Upper lobe of left lung (tissue), 6 donors: ENCODE results near the gene KDM8. TPM values are rescaled to one million over a fixed set of nuclear protein-coding genes. Genes with fewer than 3 reads are reported as not detected.

Experiments used
- ATAC-seq, 2 donors: fragments of 200-7000 bp; cut with Tn5 transposase; one replicate each; pipeline ENCODE4 v1.9.1; 2022; ENCODE audit warnings: mild to moderate bottlenecking in 2 of 2, moderate library complexity in 2 of 2; ENCODE audit not compliant: low FRiP score in 2 of 2
- DNase-seq, 2 donors: peaks; one replicate each; pipeline ENCODE4 v3.0.0-alpha.2; 2019 to 2020
- H3K27ac ChIP-seq, 4 donors: fragments of 200-600 bp; sonication (generic); one replicate each; pipeline ENCODE4 v1.5.1; 2016 to 2019
- H3K27me3 ChIP-seq, 4 donors: fragments of 200-600 bp; sonication (generic); one replicate each; pipeline ENCODE4 v1.5.1; 2017 to 2019
- H3K36me3 ChIP-seq, 4 donors: fragments of 200-600 bp; sonication (generic); one replicate each; pipeline ENCODE4 v1.5.1; 2016 to 2019
- H3K4me1 ChIP-seq, 4 donors: fragments of 200-600 bp; sonication (generic); one replicate each; pipeline ENCODE4 v1.5.1; 2018 to 2019
- H3K4me3 ChIP-seq, 4 donors: fragments of 200-600 bp; sonication (generic); one replicate each; pipeline ENCODE4 v1.5.1; 2017 to 2019; ENCODE audit warnings: mild to moderate bottlenecking in 2 of 4, moderate library complexity in 1 of 4
- H3K9me3 ChIP-seq, 4 donors: fragments of 200-600 bp; sonication (generic); one replicate each; pipeline ENCODE4 v1.5.1; 2018 to 2019
- CTCF ChIP-seq, 6 experiments: fragments of 450-650 bp in 4 of 6; fragments of 200-600 bp in 2 of 6; sonication (generic) in 2 of 6; IDR thresholded peaks; one replicate each; pipeline ENCODE4 v1.5.1; 2016 to 2019; ENCODE audit warnings: antibody characterized with exemption in 6 of 6
- EP300 ChIP-seq, 4 donors: sonication (generic); formaldehyde crosslinking; IDR thresholded peaks; one replicate each; pipeline ENCODE4 v1.5.1; 2017; ENCODE audit warnings: antibody characterized with exemption in 4 of 4, control low read depth in 2 of 4
- POLR2A ChIP-seq, 4 donors: fragments of 450-650 bp; IDR thresholded peaks; one replicate each; pipeline ENCODE4 v1.5.1; 2016 to 2017; ENCODE audit warnings: antibody characterized with exemption in 4 of 4, mild to moderate bottlenecking in 2 of 4
- POLR2AphosphoS5 ChIP-seq, 2 donors: sonication (generic); formaldehyde crosslinking; IDR thresholded peaks; one replicate each; pipeline ENCODE4 v1.5.1; 2017; ENCODE audit warnings: antibody characterized with exemption in 2 of 2
- WGBS, 2 donors: methylation state at CpG; one replicate each; pipeline ENCODE4 v1.1.5; 2017 to 2018; 5-methylcytosine and 5-hydroxymethylcytosine counted together
- total RNA-seq, 6 donors: library from RNA; depleted of rRNA in 4 of 6; stranded (reverse); fragments of >200 nt in 4 of 6; gene quantifications; one replicate each; pipeline versions ENCODE4 v1.1.0 to v1.2.1, GENCODE V29; 2016 to 2021
- donor health status: DM: no; HTN: no; CAD: no; lungs with moderate emphysema.
- donor health status: DM: no; HTN: yes; CAD: no; lungs with severe emphysema.

The KDM8 gene
- total RNA-seq, 6 donors from 2014 or later: 5.1 to 50.3 (median 6.2) TPM

GRCh38 chr16:27236635-27237218, 33.4 kb downstream of the KDM8 start:
- Histone ChIP-seq H3K4me1 (peaks cover 62 to 76% (median 72%) of the 10 kb centered on the region in 4 donors), H3K27ac (peak overlapping the region; percentile 83 to 95 (median 87)), H3K4me3 (no peak overlapping the region), H3K27me3 (no peaks in the 10 kb centered on the region), H3K9me3 (no peaks in the 10 kb centered on the region), H3K36me3 (peaks cover 0 to 25% (median 11%) of the 10 kb centered on the region in 4 donors)
- DNase-seq (no peak), ATAC-seq (no peak)
- WGBS, 2 donors: 63 to 69% methylated on average over 8 of the region's 8 CpGs
- TF ChIP-seq CTCF (IDR thresholded peaks at IDR 0.05): no peak
- no peak for TF ChIP-seq POLR2AphosphoS5 (IDR thresholded peaks at IDR 0.05)
- TF ChIP-seq POLR2A (IDR thresholded peaks at IDR 0.05): no peak

- H3K27me3 ChIP-seq: no peaks in the 10 kb centered on the region
- peak overlapping the region in 1 of 4 donors; percentile 13 for H3K4me3 ChIP-seq
- TF ChIP-seq CTCF (IDR thresholded peaks at IDR 0.05): no peak
- no peak for TF ChIP-seq POLR2AphosphoS5 (IDR thresholded peaks at IDR 0.05)
- TF ChIP-seq EP300 (IDR thresholded peaks at IDR 0.05): no peak
- no peak for TF ChIP-seq POLR2A (IDR thresholded peaks at IDR 0.05)
- peaks cover 69 to 83% (median 75%) of the 10 kb centered on the region in 4 donors for H3K4me1 ChIP-seq
- WGBS, 2 donors: 45 to 57% methylated on average over 21 to 22 of the region's 22 CpGs
- DNase-seq (peak in 1 of 2 donors; percentile 58), ATAC-seq (peak; percentile 8 to 23)
- peak overlapping the region; percentile 83 to 95 (median 87) for H3K27ac ChIP-seq
- H3K9me3 ChIP-seq: no peaks in the 10 kb centered on the region
- H3K36me3 ChIP-seq: peaks cover 0 to 18% (median 8%) of the 10 kb centered on the region in 4 donors
These were observed 34.1 kb downstream of the KDM8 start for GRCh38 chr16:27237219-27238015.

- peaks cover 0 to 12% (median 4%) of the 10 kb centered on the region in 4 donors for H3K36me3 ChIP-seq
- no peaks in the 10 kb centered on the region for H3K27me3 ChIP-seq
- no peak for ATAC-seq
- WGBS, 2 donors: 41 to 61% methylated on average over 16 of the region's 16 CpGs
- H3K4me3 ChIP-seq: peak overlapping the region in 1 of 4 donors; percentile 13
- peaks cover 75 to 87% (median 80%) of the 10 kb centered on the region in 4 donors for H3K4me1 ChIP-seq
- no peaks in the 10 kb centered on the region for H3K9me3 ChIP-seq
- H3K27ac ChIP-seq: peak overlapping the region; percentile 83 to 95 (median 87)
- TF ChIP-seq CTCF (IDR thresholded peaks at IDR 0.05) (peak in 2 of 6 experiments; percentile 6 to 10), POLR2A (IDR thresholded peaks at IDR 0.05) (no peak), POLR2AphosphoS5 (IDR thresholded peaks at IDR 0.05) (peak in 1 of 2 donors; percentile 48), EP300 (IDR thresholded peaks at IDR 0.05) (peak in 1 of 4 donors; percentile 24)
- DNase-seq: peak in 1 of 2 donors; percentile 74
These were observed 34.8 kb downstream of the KDM8 start for GRCh38 chr16:27238016-27238587.

- Histone ChIP-seq H3K27ac (peak overlapping the region; percentile 83 to 95 (median 87)), H3K36me3 (peaks cover 0 to 7% (median 3%) of the 10 kb centered on the region in 4 donors), H3K4me3 (no peak overlapping the region), H3K27me3 (no peaks in the 10 kb centered on the region), H3K4me1 (peaks cover 78 to 91% (median 85%) of the 10 kb centered on the region in 4 donors), H3K9me3 (no peaks in the 10 kb centered on the region)
- ATAC-seq (no peak), DNase-seq (peak in 1 of 2 donors; percentile 16)
- 95 to 96% methylated on average over 2 of the region's 2 CpGs for WGBS, 2 donors
- TF ChIP-seq POLR2AphosphoS5 (IDR thresholded peaks at IDR 0.05): no peak
These were observed 35.3 kb downstream of the KDM8 start for GRCh38 chr16:27238591-27238990.

- DNase-seq (peak in 1 of 2 donors; percentile 19), ATAC-seq (no peak)
- Histone ChIP-seq H3K9me3 (no peaks in the 10 kb centered on the region), H3K27ac (peak overlapping the region; percentile 13 to 95 (median 64)), H3K4me1 (peaks cover 83 to 93% (median 89%) of the 10 kb centered on the region in 4 donors), H3K36me3 (peaks cover 0 to 2% (median 0%) of the 10 kb centered on the region in 4 donors), H3K4me3 (no peak overlapping the region), H3K27me3 (no peaks in the 10 kb centered on the region)
- WGBS, 2 donors: 94 to 100% methylated on average over 5 of the region's 5 CpGs
- TF ChIP-seq POLR2AphosphoS5 (IDR thresholded peaks at IDR 0.05) (no peak), CTCF (IDR thresholded peaks at IDR 0.05) (no peak), POLR2A (IDR thresholded peaks at IDR 0.05) (no peak), EP300 (IDR thresholded peaks at IDR 0.05) (no peak)
These were observed 35.7 kb downstream of the KDM8 start for GRCh38 chr16:27239026-27239425.
